B cell (primary cell): Measurements from ENCODE around the gene ZNF646. TPM values are rescaled to one million over a fixed set of nuclear protein-coding genes. Genes with fewer than 3 reads are reported as not detected.

ENCODE experiments used
- ATAC-seq: fragments of 200-7000 bp; cut with Tn5 transposase; one replicate; pipeline ENCODE4 v1.10.0; 2021; ENCODE audit warnings: low read depth, mild to moderate bottlenecking, moderate number of reproducible peaks, moderate library complexity
- CTCF ChIA-PET: fragments of 350-600 bp; sonication (Branson Sonifier 250); formaldehyde crosslinking; loops from one replicate; lab custom pipeline; 2021; ENCODE audit warnings: antibody characterized with exemption, inconsistent platforms; lab: Charles Lee
- POLR2A ChIA-PET: fragments of 350-600 bp; sonication (Branson Sonifier 250); formaldehyde crosslinking; loops from one replicate; lab custom pipeline; 2021; ENCODE audit warnings: antibody characterized with exemption; lab: Charles Lee
- DNase-seq: peaks from one replicate; pipeline ENCODE4 v3.0.0; 2013
- H2AFZ ChIP-seq: 2 replicates; pipeline ENCODE4 v1.6.1; 2012; ENCODE audit warnings: mild to moderate bottlenecking, low read depth, low read length; ENCODE audit not compliant: insufficient read depth, poor library complexity, severe bottlenecking
- H3K27ac ChIP-seq, 2 donors: 1 replicate in 1 of 2; 2 replicates in 1 of 2; pipeline ENCODE4 v1.5.1; 2012 to 2013; ENCODE audit warnings: low read length in 2 of 2, mild to moderate bottlenecking in 2 of 2, moderate library complexity in 1 of 2
- H3K27me3 ChIP-seq, 4 experiments: fragments of 200-600 bp in 1 of 4; sonication (generic) in 1 of 4; replicated peaks in 1 of 4; 1 replicate in 2 of 4; 2 replicates in 2 of 4; pipeline versions ENCODE4 v1.6.1 to v1.7.0; 2013 to 2016; ENCODE audit warnings: low read length in 3 of 4, mild to moderate bottlenecking in 2 of 4, mixed read lengths in 1 of 4, moderate library complexity in 1 of 4; ENCODE audit not compliant: insufficient read depth in 4 of 4, control insufficient read depth in 3 of 4; ENCODE audit errors: control extremely low read depth in 1 of 4
- H3K36me3 ChIP-seq, 2 experiments: replicated peaks in 1 of 2; 1 replicate in 1 of 2; 2 replicates in 1 of 2; pipeline versions ENCODE4 v1.6.1 to v1.7.1; 2013; ENCODE audit warnings: low read length in 1 of 2; ENCODE audit not compliant: insufficient read depth in 2 of 2, control insufficient read depth in 1 of 2; ENCODE audit errors: control extremely low read depth in 1 of 2, extremely low read depth in 1 of 2
- H3K4me1 ChIP-seq, 2 donors: fragments of 200-600 bp in 1 of 2; sonication (generic) in 1 of 2; 1 replicate in 1 of 2; 2 replicates in 1 of 2; pipeline versions ENCODE4 v1.5.1 to v1.6.1; 2013 to 2017; ENCODE audit warnings: low read length in 2 of 2; ENCODE audit not compliant: control insufficient read depth in 2 of 2, insufficient read depth in 2 of 2
- H3K4me2 ChIP-seq: replicated peaks from 2 replicates; pipeline ENCODE3; 2012; ENCODE audit warnings: mild to moderate bottlenecking, low read depth, low read length; ENCODE audit not compliant: poor library complexity, severe bottlenecking
- H3K4me3 ChIP-seq, 5 experiments: fragments of 200-600 bp in 1 of 5; sonication (generic) in 1 of 5; 1 replicate in 3 of 5; 2 replicates in 2 of 5; pipeline versions ENCODE4 v1.5.1 to v1.7.0; 2011 to 2016; ENCODE audit warnings: low read length in 4 of 5, mild to moderate bottlenecking in 4 of 5, low read depth in 2 of 5, control low read depth in 1 of 5, moderate library complexity in 1 of 5; ENCODE audit not compliant: insufficient read depth in 1 of 5; ENCODE audit errors: control extremely low read depth in 1 of 5, extremely low read depth in 1 of 5
- H3K79me2 ChIP-seq: fragments of 200-600 bp; sonication (generic); one replicate; pipeline ENCODE4 v1.6.0; 2016; ENCODE audit warnings: low read length; ENCODE audit not compliant: control insufficient read depth, insufficient read depth
- H3K9ac ChIP-seq: fragments of 200-600 bp; sonication (generic); 2 replicates; pipeline ENCODE4 v1.6.1; 2017; ENCODE audit warnings: mild to moderate bottlenecking, low read length, moderate library complexity
- H3K9me3 ChIP-seq, 3 donors: one replicate each; pipeline versions ENCODE4 v1.6.1 to v1.7.1; 2013; ENCODE audit warnings: low read length in 2 of 3; ENCODE audit not compliant: control insufficient read depth in 2 of 3, insufficient read depth in 1 of 3; ENCODE audit errors: control extremely low read depth in 1 of 3
- H4K20me1 ChIP-seq: 2 replicates; pipeline ENCODE4 v1.6.0; 2012; ENCODE audit warnings: mild to moderate bottlenecking, low read length; ENCODE audit not compliant: insufficient read depth, control insufficient read depth, poor library complexity, severe bottlenecking
- H3K27ac Mint-ChIP-seq: one replicate; pipeline ENCODE4 v1.8.0; 2021; ENCODE audit warnings: mixed read lengths
- H3K27me3 Mint-ChIP-seq: one replicate; pipeline ENCODE4 v1.8.0; 2021; ENCODE audit warnings: mixed read lengths
- H3K4me1 Mint-ChIP-seq: one replicate; pipeline ENCODE4 v1.8.0; 2021; ENCODE audit warnings: mixed read lengths
- H3K4me3 Mint-ChIP-seq: one replicate; pipeline ENCODE4 v1.8.0; 2021; ENCODE audit warnings: mixed read lengths
- H3K9me3 Mint-ChIP-seq: one replicate; pipeline ENCODE4 v1.8.0; 2022; ENCODE audit warnings: mixed read lengths; ENCODE audit not compliant: insufficient read depth
- EZH2 ChIP-seq: IDR thresholded peaks from 2 replicates; pipeline ENCODE4 v1.6.1; 2012; ENCODE audit warnings: borderline replicate concordance, low read depth, mild to moderate bottlenecking, moderate library complexity, low read length; ENCODE audit not compliant: insufficient read depth, poor library complexity, severe bottlenecking
- WGBS: methylation state at CpG from one replicate; pipeline ENCODE4 v1.1.5; 2013; ENCODE audit warnings: missing lambda C conversion rate; ENCODE audit not compliant: insufficient coverage; 5-methylcytosine and 5-hydroxymethylcytosine counted together
- intact Hi-C: fragments of 100-400 bp; cut with micrococcal nuclease; formaldehyde crosslinking; loops from one replicate; pipeline ENCODE4 v1.10.0; 2022
- polyA plus RNA-seq: library from polyadenylated mRNA; depleted of rRNA; stranded (reverse); fragments of >200 nt; gene quantifications from 2 replicates; pipeline ENCODE4 v1.2.3, GENCODE V29; 2012
- total RNA-seq, 2 donors: library from RNA; stranded (reverse); fragments of 120-200 nt in 1 of 2; gene quantifications; 1 replicate in 1 of 2; 2 replicates in 1 of 2; pipeline versions ENCODE4 v1.2.3 to v1.2.4, GENCODE V29; 2013 to 2022
- TF ChIP-seq, protein P1 (sequence below): fragments of 200-600 bp; IDR thresholded peaks from one replicate; pipeline ENCODE4 v1.8.0; 2022; ENCODE audit warnings: antibody characterized with exemption, mild to moderate bottlenecking

The ZNF646 gene
- total and polyA plus RNA-seq, 2 donors (not counting 1 experiment from before 2014, with no cell fraction given), result 14.7 to 45.9 TPM

DNA sequence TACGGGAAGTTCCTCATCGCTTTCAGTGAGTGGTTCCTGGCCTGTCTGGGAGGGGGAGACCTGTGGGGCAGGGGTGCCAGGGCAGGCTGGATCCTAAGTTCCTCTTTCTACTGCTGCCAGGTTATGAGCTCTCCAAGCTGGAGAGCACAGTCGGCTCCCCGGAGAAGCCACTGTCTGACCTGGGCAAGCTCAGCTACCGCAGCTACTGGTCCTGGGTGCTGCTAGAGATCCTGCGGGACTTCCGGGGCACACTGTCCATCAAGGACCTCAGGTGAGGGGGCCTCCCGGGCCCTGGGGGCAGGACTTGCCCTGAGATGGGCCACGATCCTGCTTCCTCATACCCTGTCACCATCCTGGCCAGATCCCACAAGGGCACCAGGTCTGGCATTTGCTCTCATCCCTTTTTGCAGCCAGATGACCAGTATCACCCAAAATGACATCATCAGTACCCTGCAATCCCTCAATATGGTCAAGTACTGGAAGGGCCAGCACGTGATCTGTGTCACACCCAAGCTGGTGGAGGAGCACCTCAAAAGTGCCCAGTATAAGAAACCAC is 56.2 kb downstream of the ZNF646 start:
- Histone ChIP-seq H3K9ac (no peak overlapping the region), H2AFZ (no peak overlapping the region), H3K4me1 (no peaks in the 10 kb centered on the region), H3K27me3 (no peaks in the 10 kb centered on the region), H3K27ac (no peak overlapping the region), H3K4me3 (no peak overlapping the region), H4K20me1 (no peaks in the 10 kb centered on the region), H3K79me2 (peaks cover 8% of the 10 kb centered on the region), H3K36me3 (peaks cover 0 to 55% of the 10 kb centered on the region in 2 experiments), H3K4me2 (no peak overlapping the region), H3K9me3 (no peaks in the 10 kb centered on the region)
- H3K9me3 Mint-ChIP-seq, result no peaks in the 10 kb centered on the region
- intact Hi-C loops, result no loop called here
- H3K4me1 Mint-ChIP-seq, result no peaks in the 10 kb centered on the region
- ChIA-PET CTCF (no interaction called here), POLR2A (interaction anchor here (0.6 kb wide), 1 partner anchor 15 kb away, joined by 3 read pairs; no protein-coding TSS in a partner anchor)
- 77% methylated on average over 9 of the region's 10 CpGs for WGBS
- no peak overlapping the region for H3K27ac Mint-ChIP-seq
- no peak for ATAC-seq
- TF ChIP-seq, protein P1, sequence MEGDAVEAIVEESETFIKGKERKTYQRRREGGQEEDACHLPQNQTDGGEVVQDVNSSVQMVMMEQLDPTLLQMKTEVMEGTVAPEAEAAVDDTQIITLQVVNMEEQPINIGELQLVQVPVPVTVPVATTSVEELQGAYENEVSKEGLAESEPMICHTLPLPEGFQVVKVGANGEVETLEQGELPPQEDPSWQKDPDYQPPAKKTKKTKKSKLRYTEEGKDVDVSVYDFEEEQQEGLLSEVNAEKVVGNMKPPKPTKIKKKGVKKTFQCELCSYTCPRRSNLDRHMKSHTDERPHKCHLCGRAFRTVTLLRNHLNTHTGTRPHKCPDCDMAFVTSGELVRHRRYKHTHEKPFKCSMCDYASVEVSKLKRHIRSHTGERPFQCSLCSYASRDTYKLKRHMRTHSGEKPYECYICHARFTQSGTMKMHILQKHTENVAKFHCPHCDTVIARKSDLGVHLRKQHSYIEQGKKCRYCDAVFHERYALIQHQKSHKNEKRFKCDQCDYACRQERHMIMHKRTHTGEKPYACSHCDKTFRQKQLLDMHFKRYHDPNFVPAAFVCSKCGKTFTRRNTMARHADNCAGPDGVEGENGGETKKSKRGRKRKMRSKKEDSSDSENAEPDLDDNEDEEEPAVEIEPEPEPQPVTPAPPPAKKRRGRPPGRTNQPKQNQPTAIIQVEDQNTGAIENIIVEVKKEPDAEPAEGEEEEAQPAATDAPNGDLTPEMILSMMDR, result no peak
- no peak for TF ChIP-seq EZH2
- H3K27me3 Mint-ChIP-seq, result no peaks in the 10 kb centered on the region
- H3K4me3 Mint-ChIP-seq, result no peak overlapping the region
- DNase-seq, result no peak

- H3K36me3 ChIP-seq, result peaks cover 0 to 52% of the 10 kb centered on the region in 2 experiments
- H3K4me3 ChIP-seq, result no peak overlapping the region
- H3K9ac ChIP-seq, result no peak overlapping the region
- Mint-ChIP-seq H3K27me3 (no peaks in the 10 kb centered on the region), H3K4me1 (no peaks in the 10 kb centered on the region), H3K27ac (no peak overlapping the region), H3K4me3 (no peak overlapping the region), H3K9me3 (no peaks in the 10 kb centered on the region)
- H3K27me3 ChIP-seq, result no peaks in the 10 kb centered on the region
- peaks cover 8% of the 10 kb centered on the region for H3K79me2 ChIP-seq
- no peaks in the 10 kb centered on the region for H3K9me3 ChIP-seq
- ATAC-seq (no peak), DNase-seq (no peak)
- CTCF ChIA-PET, result interaction anchor here (1.0 to 1.2 kb wide), 2 partner anchors 16 to 32 kb away, joined by 3 read pairs; no protein-coding TSS in a partner anchor
- H4K20me1 ChIP-seq, result no peaks in the 10 kb centered on the region
- no peak overlapping the region for H3K4me2 ChIP-seq
- H3K4me1 ChIP-seq, result no peaks in the 10 kb centered on the region
- 95% methylated on average over 3 of the region's 6 CpGs for WGBS
- H2AFZ ChIP-seq, result no peak overlapping the region
- TF ChIP-seq, protein P1, result no peak
- TF ChIP-seq EZH2, result no peak
- intact Hi-C loops, result no loop called here
- no peak overlapping the region for H3K27ac ChIP-seq
- POLR2A ChIA-PET, result interaction anchor here (0.6 kb wide), 1 partner anchor 15 kb away, joined by 3 read pairs; no protein-coding TSS in a partner anchor
Observed at GRCh38 chr16:31130899-31131298, 56.7 kb downstream of the ZNF646 start.
